K562 (cell line): ENCODE measurements around the gene GDF15. TPM values are rescaled to one million over a fixed set of nuclear protein-coding genes. Genes with fewer than 3 reads are reported as not detected.

ENCODE experiments used
- CHD2 ChIP-seq: IDR thresholded peaks from 2 replicates; pipeline ENCODE4 v1.6.1; 2011; ENCODE audit warnings: low read depth, low read length
- DMBX1 ChIP-seq: fragments of 250-450 bp; sonication (Bioruptor Pico); IDR thresholded peaks from 2 replicates; pipeline ENCODE4 v1.8.0; 2022; ENCODE audit warnings: inconsistent platforms, mild to moderate bottlenecking, moderate library complexity, borderline replicate concordance
- FOXA1 ChIP-seq: fragments of 450-650 bp; IDR thresholded peaks from 2 replicates; pipeline ENCODE4 v1.6.1; 2016; ENCODE audit warnings: mild to moderate bottlenecking, borderline replicate concordance
- GATAD2B ChIP-seq: fragments of 450-650 bp; IDR thresholded peaks from 2 replicates; pipeline ENCODE4 v1.6.1; 2017; ENCODE audit warnings: mild to moderate bottlenecking, borderline replicate concordance
- HDAC6 ChIP-seq: IDR thresholded peaks from 2 replicates; pipeline ENCODE4 v1.6.1; 2012; ENCODE audit warnings: low read depth, mild to moderate bottlenecking, control low read depth, inconsistent platforms, low read length, moderate library complexity
- HDAC8 ChIP-seq: fragments of 450-650 bp; IDR thresholded peaks from 2 replicates; pipeline ENCODE4 v1.6.1; 2016; ENCODE audit warnings: mild to moderate bottlenecking, missing genetic modification characterization, moderate library complexity, missing compliant biosample characterization
- KLF10 ChIP-seq: fragments of 250-450 bp; sonication (Bioruptor Pico); IDR thresholded peaks from 2 replicates; pipeline ENCODE4 v1.6.1; 2021; ENCODE audit warnings: matching md5 sums
- MAX ChIP-seq: sonication (generic); formaldehyde crosslinking; IDR thresholded peaks from 2 replicates; pipeline ENCODE4 v1.9.0; 2022; ENCODE audit warnings: mild to moderate bottlenecking, missing genetic modification reagents
- MLLT1 ChIP-seq, 2 experiments: fragments of 450-650 bp; IDR thresholded peaks; 2 replicates each; pipeline ENCODE4 v1.6.1; 2016
- NCOA4 ChIP-seq: fragments of 450-650 bp; IDR thresholded peaks from 2 replicates; pipeline ENCODE4 v1.6.1; 2018; ENCODE audit warnings: mild to moderate bottlenecking; ENCODE audit not compliant: partially characterized antibody
- POLR2G ChIP-seq: fragments of 200-400 bp; formaldehyde crosslinking; IDR thresholded peaks from 2 replicates; pipeline ENCODE4 v1.6.1; 2017; ENCODE audit warnings: low read depth, mild to moderate bottlenecking, antibody characterized with exemption, low read length, moderate library complexity
- PREB ChIP-seq: sonication (generic); formaldehyde crosslinking; IDR thresholded peaks from 2 replicates; pipeline ENCODE4 v1.8.1; 2023; ENCODE audit warnings: mild to moderate bottlenecking, missing genetic modification reagents
- PURB ChIP-seq: sonication (generic); formaldehyde crosslinking; IDR thresholded peaks from 2 replicates; pipeline ENCODE4 v1.9.0; 2021; ENCODE audit warnings: low read depth, mild to moderate bottlenecking, missing genetic modification reagents
- SMC3 ChIP-seq: conservative IDR thresholded peaks from 2 replicates; pipeline ENCODE4 v1.6.1; 2011; ENCODE audit warnings: low read depth, low read length, improper control_type of control experiment; ENCODE audit not compliant: insufficient read depth
- SREBF1 ChIP-seq: fragments of 150-350 bp; IDR thresholded peaks from 2 replicates; pipeline ENCODE4 v1.6.1; 2014; ENCODE audit warnings: antibody characterized with exemption, low read depth, low read length, borderline replicate concordance
- SRSF1 ChIP-seq: fragments of 200-400 bp; formaldehyde crosslinking; IDR thresholded peaks from 2 replicates; pipeline ENCODE4 v1.6.1; 2017; ENCODE audit warnings: mild to moderate bottlenecking, low read depth, low read length, moderate library complexity
- TGIF2 ChIP-seq: sonication (generic); formaldehyde crosslinking; IDR thresholded peaks from 2 replicates; pipeline ENCODE4 v1.8.1; 2022; ENCODE audit warnings: mild to moderate bottlenecking, missing genetic modification reagents, moderate library complexity
- YY1 ChIP-seq, 3 experiments: IDR thresholded peaks; 2 replicates each; pipeline ENCODE4 v1.6.1; 2011; ENCODE audit warnings: low read length in 2 of 3, mild to moderate bottlenecking in 2 of 3, moderate library complexity in 2 of 3, borderline replicate concordance in 1 of 3, control low read depth in 1 of 3, low read depth in 1 of 3; ENCODE audit not compliant: insufficient read depth in 3 of 3, insufficient replicate concordance in 2 of 3, control insufficient read depth in 1 of 3, insufficient read length in 1 of 3; ENCODE audit errors: extremely low read depth in 1 of 3
- ZNF140 ChIP-seq: fragments of 250-450 bp; sonication (Bioruptor Pico); IDR thresholded peaks from 2 replicates; pipeline ENCODE4 v1.8.0; 2021; ENCODE audit warnings: moderate library complexity, mild to moderate bottlenecking, inconsistent platforms
- ZNF165 ChIP-seq: fragments of 250-450 bp; sonication (Bioruptor Pico); IDR thresholded peaks from 2 replicates; pipeline ENCODE4 v1.4.0; 2020; ENCODE audit warnings: borderline replicate concordance
- ZNF197 ChIP-seq: fragments of 200-800 bp; sonication (Bioruptor generic); IDR thresholded peaks from 2 replicates; pipeline ENCODE4 v1.6.1; 2016; ENCODE audit warnings: low read depth, missing genetic modification characterization, missing compliant biosample characterization
- ZNF212 ChIP-seq: fragments of 450-650 bp; formaldehyde crosslinking; IDR thresholded peaks from 2 replicates; pipeline ENCODE4 v1.4.0; 2020; ENCODE audit warnings: mild to moderate bottlenecking
- ZNF282 ChIP-seq: sonication (generic); formaldehyde crosslinking; IDR thresholded peaks from 2 replicates; pipeline ENCODE4 v1.8.1; 2023; ENCODE audit warnings: missing genetic modification reagents
- ZNF3 ChIP-seq: fragments of 250-450 bp; sonication (Bioruptor Pico); IDR thresholded peaks from 2 replicates; pipeline ENCODE4 v1.5.0; 2021; ENCODE audit warnings: mild to moderate bottlenecking, moderate library complexity
- ZNF384 ChIP-seq: IDR thresholded peaks from 2 replicates; pipeline ENCODE4 v1.6.1; 2012; ENCODE audit warnings: low read depth, low read length, improper control_type of control experiment
- ZNF551 ChIP-seq: fragments of 250-450 bp; sonication (Bioruptor Pico); IDR thresholded peaks from 2 replicates; pipeline ENCODE4 v1.5.0; 2021; ENCODE audit warnings: mild to moderate bottlenecking, moderate library complexity
- ZNF785 ChIP-seq: fragments of 250-450 bp; sonication (Bioruptor Pico); IDR thresholded peaks from 2 replicates; pipeline ENCODE4 v1.4.0; 2020; ENCODE audit warnings: mild to moderate bottlenecking
- ZNF79 ChIP-seq: fragments of 250-450 bp; sonication (Bioruptor Pico); IDR thresholded peaks from 2 replicates; pipeline ENCODE4 v1.4.0; 2020; ENCODE audit warnings: low read depth, mild to moderate bottlenecking, moderate library complexity
- polyA plus RNA-seq, 8 experiments: library from polyadenylated mRNA; depleted of rRNA in 4 of 8; stranded (reverse) in 5 of 8; unstranded in 3 of 8; fragments of >200 nt; fragmentation: Nextera tagmentation in 2 of 8; fragmentation: Illumina TruSeq in 1 of 8; extraction: Ambion mirVana in 2 of 8; extraction: Trizol in 1 of 8; gene quantifications; 2 replicates each; pipeline versions ENCODE4 v1.2.1 to v1.2.3, GENCODE V29; 2011 to 2014; ENCODE audit warnings: inconsistent platforms in 1 of 8, missing spikeins in 1 of 8
- total RNA-seq, 7 experiments: library from RNA; depleted of rRNA in 6 of 7; stranded (reverse); fragments of >200 nt in 6 of 7; fragmentation: Illumina TruSeq in 2 of 7; extraction: Trizol in 2 of 7; gene quantifications; 2 replicates each; pipeline versions ENCODE4 v1.2.1 to v1.2.3, GENCODE V29; 2011 to 2021; ENCODE audit warnings: low replicate concordance in 1 of 7

GDF15 gene
- total and polyA plus RNA-seq, 9 of the 15 experiments (the other 6 are each of a cell fraction or from before 2014, with no cell fraction given) = 2.3 to 82.4 (median 12.5) TPM

- TF ChIP-seq DMBX1 (CRISPR knock-in tag) (no peak), HDAC6 (no peak), PREB (CRISPR knock-in tag) (no peak), TGIF2 (CRISPR knock-in tag) (no peak), MAX (CRISPR knock-in tag) (no peak), SMC3 (no peak), PURB (CRISPR knock-in tag) (no peak), ZNF282 (CRISPR knock-in tag) (no peak), YY1 (IDR thresholded peaks at IDR 0.05; ENCODE audit: borderline replicate concordance in 1 of 3, control insufficient read depth in 1 of 3, extremely low read depth in 1 of 3, insufficient read depth in 3 of 3, insufficient read length in 1 of 3, insufficient replicate concordance in 2 of 3, low read depth in 1 of 3, low read length in 2 of 3) (no peak), ZNF785 (CRISPR knock-in tag) (no peak), HDAC8 (tag) (no peak), SREBF1 (no peak), ZNF3 (no peak), ZNF551 (no peak), ZNF384 (no peak), SRSF1 (no peak), POLR2G (peak; percentile 56), ZNF140 (CRISPR knock-in tag) (no peak), ZNF212 (CRISPR knock-in tag) (no peak), ZNF197 (no peak), ZNF165 (CRISPR knock-in tag) (no peak), FOXA1 (no peak), ZNF79 (CRISPR knock-in tag) (no peak), NCOA4 (no peak), MLLT1 (IDR thresholded peaks at IDR 0.05) (no peak), CHD2 (no peak; the same call in 1 of the 2 replicates), KLF10 (CRISPR knock-in tag) (no peak), GATAD2B (no peak; the same call in 1 of the 2 replicates)
Observed at GRCh38 chr19:18433735-18434398, 47.9 kb downstream of the GDF15 start (continued).
